GM19438 (cell line): ENCODE data around the gene RGL1.

ENCODE experiments used
- ATAC-seq: cut with Tn5 transposase; IDR thresholded peaks from one replicate; pipeline ENCODE4 v1.9.1; 2021; ENCODE audit warnings: low read depth; ENCODE audit not compliant: unreplicated experiment

The RGL1 gene

GRCh38 chr1:183817576-183818288 lies 12.8 kb downstream of the RGL1 start:
- no peak for ATAC-seq

- ATAC-seq = no peak
Measured at GRCh38 chr1:183819059-183819458, 14.1 kb downstream of the RGL1 start.

DNA sequence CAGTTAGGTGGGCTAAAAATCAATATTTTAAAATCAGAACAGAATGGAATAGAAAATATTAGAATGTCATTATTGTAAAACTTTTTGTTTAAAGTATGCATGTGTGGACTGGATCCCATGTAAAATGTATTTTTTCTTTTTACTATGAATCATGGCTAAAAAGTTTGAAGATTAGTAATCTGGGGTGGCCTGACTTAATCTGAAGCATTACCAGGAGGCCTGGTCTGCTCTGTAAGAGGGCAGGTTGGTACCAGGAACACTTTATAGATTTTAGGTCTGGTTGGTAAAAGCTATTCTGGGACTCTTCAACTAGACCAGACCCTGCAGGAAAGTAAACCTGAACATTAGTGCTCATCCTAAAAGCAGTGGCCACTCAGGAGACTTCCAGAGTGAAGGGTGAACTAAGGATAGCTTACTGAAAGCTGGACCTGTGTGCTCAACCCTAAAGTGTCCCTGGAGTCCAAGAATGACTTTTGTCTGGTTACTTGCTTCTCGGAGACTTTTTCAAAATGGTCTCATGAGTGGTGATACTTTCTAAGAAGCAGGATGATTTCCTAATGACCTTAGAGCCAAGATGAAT lies 16.5 kb downstream of the RGL1 start:
- ATAC-seq = no peak

DNA sequence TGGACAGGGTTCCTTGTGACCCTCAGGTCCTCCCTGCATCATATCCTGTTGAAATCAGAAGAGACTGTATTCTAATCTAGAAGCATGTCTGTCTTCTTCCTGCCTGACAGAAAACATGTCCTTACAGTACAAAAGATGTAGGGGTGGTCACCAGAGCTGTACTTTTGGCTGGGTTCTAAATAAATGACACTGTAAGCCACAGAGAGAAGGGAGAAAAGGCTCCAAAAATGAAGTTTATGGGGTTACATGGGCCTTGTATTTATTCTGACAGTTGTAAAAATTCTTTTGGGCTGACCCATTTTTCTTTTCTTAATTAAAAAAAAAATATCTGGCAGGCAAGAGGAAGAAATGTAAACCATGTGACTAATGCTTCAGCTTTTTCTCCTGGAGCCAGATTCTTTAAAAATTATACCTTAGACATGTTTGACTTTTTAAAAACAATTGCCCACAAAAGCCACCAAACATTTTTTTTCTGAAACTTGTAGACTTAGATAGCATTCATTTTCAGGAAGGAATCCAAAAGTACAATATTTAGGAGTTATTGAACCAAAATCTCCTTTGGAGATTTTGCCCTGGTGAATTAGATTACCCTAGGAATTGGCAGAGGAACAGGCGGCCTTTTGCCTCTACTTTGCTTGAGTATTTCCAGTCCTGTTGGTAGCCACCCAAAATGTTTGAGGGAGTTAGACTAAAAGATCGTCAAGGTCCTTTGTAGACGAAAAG lies 17.1 kb downstream of the RGL1 start:
- no peak for ATAC-seq

DNA sequence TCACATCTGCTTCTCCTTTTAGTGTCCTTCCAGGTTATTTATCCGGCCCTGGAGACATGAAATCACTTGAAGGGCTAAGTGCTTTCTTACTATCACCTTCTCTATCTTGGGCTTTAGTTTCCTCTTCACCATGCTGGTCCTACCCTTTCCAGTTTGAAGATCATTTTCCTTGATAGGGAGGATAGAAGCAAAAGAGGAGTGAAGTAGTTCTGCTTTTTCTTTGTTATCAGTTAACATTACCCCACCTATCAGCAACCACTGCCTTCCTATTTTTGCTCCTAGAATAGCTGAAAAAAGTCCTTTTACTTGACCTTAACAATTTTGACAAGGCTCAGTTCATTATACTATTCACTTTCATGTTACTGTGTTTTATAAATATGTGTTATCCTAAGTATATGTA lies 19.4 kb downstream of the RGL1 start:
- no peak for ATAC-seq

- ATAC-seq = no peak
Measured at GRCh38 chr1:183827801-183828200, 22.9 kb downstream of the RGL1 start.

- ATAC-seq = no peak
Measured at GRCh38 chr1:183830389-183830788, 25.5 kb downstream of the RGL1 start.

DNA sequence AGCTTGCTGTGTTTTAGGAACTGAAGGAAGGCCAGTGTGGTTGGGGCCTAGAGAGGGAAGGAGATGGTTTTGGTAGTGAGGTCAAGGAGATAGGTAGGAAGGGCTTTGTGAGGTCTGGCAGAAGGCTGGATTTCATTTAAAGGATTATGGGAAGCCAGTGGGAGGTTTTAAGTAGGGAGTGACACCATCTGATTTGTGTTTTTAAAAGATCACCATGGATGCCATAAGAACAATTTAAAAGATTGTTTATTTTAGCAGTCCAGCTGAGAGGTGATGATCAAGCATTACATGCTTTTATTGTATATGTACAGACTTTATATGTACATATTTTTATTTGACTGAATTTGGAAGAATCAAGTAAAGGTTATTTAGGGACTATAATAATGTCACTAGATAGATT lies 26.4 kb downstream of the RGL1 start:
- no peak for ATAC-seq

- ATAC-seq = no peak
Measured at GRCh38 chr1:183832459-183832858, 27.5 kb downstream of the RGL1 start.

DNA sequence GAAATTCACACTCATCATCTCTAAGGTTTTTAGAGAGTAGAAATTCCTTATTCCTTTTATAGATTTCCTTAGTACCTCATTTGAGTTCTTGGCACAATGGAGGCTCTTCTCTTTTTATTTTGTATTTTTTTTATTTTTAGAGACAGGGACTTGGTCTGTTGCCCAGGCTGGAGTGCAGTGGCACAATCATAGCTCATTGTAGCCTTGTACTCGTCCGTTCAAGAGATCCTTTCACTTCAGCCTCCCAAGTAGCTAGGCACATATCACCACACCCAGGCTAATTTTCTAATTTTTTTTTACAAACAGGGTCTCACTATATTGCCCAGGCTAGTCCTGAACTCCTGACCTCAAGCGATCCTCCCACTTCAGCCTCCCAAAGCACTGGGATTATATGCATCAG lies 29.6 kb downstream of the RGL1 start:
- ATAC-seq = no peak

GRCh38 chr1:183836598-183836997 lies 31.7 kb downstream of the RGL1 start:
- ATAC-seq = no peak

GRCh38 chr1:183837062-183837461 lies 32.1 kb downstream of the RGL1 start:
- no peak for ATAC-seq

DNA sequence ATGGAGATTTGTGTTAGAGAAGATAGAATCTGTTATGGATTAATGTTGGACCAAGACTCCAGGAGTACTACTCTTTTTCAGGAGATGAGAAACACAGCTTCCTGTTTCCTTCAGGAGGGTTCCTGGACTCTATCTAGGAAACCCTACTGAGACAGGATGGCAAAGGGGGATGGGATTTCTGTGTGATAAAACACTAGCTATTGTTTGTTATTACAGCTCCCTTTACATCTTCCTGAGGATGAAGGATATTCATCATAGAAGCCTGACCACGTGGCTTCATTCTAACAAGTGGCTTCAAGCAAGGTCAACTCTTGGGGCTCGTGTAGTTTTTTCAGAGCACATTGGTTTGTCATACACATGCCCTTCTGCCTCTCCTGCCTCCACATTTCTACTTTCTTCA lies 33.3 kb downstream of the RGL1 start:
- no peak for ATAC-seq

DNA sequence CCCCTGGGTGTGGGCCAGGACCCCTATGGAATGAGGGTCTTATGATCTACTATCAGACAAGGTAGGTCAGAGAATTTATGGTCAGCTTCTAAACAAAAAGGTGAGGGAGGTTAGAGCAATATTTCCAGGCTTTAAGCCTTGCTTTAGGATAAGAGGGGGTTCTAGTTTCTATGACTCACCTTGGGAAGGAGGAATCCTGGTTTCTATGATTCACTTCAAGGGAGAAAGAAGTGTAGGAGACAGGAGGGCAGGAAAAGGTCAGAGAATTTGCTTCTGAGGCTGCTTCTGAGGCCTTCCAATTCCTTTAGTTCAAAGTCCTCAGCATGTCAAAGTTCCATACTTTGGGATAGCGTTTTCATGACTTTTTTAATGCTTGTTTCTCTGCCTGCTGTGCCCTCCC lies 35.2 kb downstream of the RGL1 start:
- ATAC-seq = no peak

DNA sequence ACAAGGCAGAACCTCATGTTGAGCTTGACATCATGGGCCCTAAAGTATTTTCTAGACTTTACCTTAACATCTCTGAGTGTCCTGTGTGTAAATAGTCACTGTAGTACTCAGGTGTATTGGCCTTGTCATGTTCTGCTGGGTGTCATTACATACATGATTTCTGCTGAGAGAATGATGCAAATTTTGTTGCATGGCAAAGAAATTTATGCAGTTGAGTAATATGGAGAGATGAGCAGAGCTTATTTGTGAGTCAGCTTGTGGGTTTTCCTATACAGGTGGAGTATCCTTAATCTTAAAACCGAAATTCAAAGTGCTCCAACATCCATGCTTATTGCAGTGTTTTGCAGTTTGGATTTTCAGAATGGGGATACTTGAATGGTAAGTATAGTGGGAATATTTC lies 36.6 kb downstream of the RGL1 start:
- no peak for ATAC-seq

DNA sequence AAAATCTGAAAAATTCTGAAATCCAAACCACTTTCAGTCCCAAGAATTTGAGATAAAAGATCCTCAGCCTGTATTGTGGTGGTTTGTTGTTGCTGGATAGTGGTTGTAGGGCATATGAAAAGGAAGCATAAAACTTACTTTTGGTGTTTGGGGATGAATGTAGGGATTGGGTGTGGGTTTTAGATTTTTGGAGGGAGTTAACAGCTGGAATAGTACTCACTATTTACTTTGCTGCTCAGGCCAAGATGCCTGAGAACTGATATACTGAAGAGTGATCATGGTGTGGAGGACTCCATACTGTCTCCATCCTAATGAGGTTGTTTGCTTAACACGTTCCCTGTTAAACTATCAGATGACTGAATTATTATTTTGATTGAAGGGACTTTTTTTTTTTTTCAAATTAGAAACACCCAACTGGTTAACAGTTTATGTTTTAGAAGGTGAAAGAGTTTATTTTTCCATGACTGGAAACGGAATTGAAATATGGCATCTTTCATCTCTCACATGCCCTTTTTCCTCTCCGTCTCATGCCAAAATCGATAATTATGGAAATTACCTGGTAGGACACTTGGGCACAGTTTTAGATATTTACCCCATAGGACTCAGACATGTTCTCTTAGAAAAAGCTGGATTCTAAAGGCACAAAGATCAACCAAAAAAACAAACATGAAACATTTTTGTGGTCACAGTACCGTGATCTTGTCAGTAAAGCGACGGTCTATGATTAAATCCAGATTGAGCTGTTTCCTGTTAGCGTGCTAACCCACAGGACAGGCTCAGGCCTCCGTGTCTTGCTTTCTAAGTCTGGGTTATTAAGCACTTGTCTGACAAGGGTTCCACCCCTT lies 37.3 kb downstream of the RGL1 start:
- ATAC-seq = peak; percentile 87

DNA sequence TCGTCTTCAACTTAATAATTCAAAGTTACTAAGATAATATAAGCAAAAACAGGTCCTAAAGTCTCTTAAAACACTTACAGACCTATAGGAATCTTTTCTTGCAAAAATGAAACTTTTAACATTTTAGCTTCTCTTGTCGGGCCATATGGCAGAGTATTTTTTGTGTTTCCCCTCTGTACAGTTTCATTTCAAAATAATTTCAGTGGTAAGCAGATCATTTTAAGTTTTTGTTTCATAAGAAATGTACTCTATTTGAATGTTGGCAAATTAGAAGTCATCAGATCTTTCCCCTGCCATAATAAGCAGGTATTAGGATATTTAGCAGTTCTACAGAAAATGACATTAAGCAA lies 37.9 kb downstream of the RGL1 start:
- ATAC-seq = peak; percentile 29

- no peak for ATAC-seq
Measured at GRCh38 chr1:183844806-183845205, 39.9 kb downstream of the RGL1 start.

DNA sequence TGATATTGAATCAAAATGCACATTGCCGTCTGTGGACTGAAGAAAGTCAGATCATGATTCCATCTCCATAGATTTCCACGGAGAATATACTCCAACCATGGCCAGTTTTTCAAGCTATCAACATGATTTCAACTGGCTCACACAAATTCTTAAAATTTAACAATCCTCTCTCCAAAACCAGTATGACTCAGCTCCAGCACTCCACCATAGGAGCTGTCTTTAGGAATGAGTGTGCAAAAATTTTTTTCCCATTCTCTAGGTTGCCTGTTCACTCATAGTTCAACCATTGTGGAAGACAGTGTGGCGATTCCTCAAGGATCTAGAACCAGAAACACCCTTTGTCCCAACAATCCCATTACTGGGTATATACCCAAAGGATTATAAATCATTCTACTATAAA lies 40.8 kb downstream of the RGL1 start:
- no peak for ATAC-seq

DNA sequence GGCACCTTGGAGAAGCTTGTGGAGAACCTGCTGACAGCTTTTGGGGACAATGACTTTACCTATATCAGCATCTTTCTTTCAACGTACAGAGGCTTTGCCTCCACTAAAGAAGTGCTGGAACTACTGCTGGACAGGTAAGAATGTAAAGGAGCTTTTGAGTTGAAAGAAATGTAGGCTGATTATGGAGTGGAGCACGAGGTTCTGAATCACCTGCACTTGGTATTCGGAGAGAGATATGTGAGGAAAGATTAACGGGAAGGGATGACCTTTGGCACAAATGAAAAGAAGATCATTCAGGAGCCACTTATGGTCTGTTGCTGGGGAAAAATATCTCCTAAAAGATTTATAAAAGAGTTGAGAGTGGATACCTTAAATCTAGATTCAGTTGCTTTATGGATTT lies 42.7 kb downstream of the RGL1 start:
- ATAC-seq = no peak

- no peak for ATAC-seq
Measured at GRCh38 chr1:183850852-183851251, 45.9 kb downstream of the RGL1 start.
